Heart left ventricle (tissue), 13 donors: ENCODE results near the gene LGI1.

Source experiments
- CTCF ChIP-seq, 12 donors: fragments of 200-600 bp; sonication (generic) in 4 of 12; IDR thresholded peaks; one replicate each; pipeline versions ENCODE4 v1.5.0 to v1.8.0; 2018 to 2022; ENCODE audit warnings: antibody characterized with exemption in 12 of 12, mild to moderate bottlenecking in 5 of 12
- POLR2A ChIP-seq, 2 donors: fragments of 450-650 bp; IDR thresholded peaks; one replicate each; pipeline ENCODE4 v1.6.1; 2017; ENCODE audit warnings: antibody characterized with exemption in 2 of 2, mild to moderate bottlenecking in 2 of 2, moderate library complexity in 2 of 2
- donor health status: ischemic (EF 13 %, LVEDD 7.1; RV severe dilation, severe dysfunction).
- donor health status: DM: no; HTN: yes; CAD: no.
- donor health status: DM: no; HTN: no; CAD: no.
- donor health status: ischemic (EF 25% LVEDD 6.9; RV normal size, moderate dysfunction).
- donor health status: ischemic (EF 25% LVEDD 5.7; RV mildly dilated, moderate dysfunction).
- donor health status: ischemic (EF 35%, LVEDD 5.7; RV mildly dilated, moderate dysfunction).
- donor health status: nonischemic (EF 11% LVEDD 7.7; RV severe dilation, severe dysfunction).
- donor health status: DM: yes; HTN: yes; CAD: no.
- donor health status: PGD.
- donor health status: ischemic (EF 29% LVEDD 5.4; RV normal size, mild dysfunction).
- donor health status: nonischemic (EF 23%, LVEDD 6.1; RV moderate dilation, normal function).

- TF ChIP-seq POLR2A (IDR thresholded peaks at IDR 0.05) (no peak), CTCF (IDR thresholded peaks at IDR 0.05) (no peak)
Measured at GRCh38 chr10:93841961-93842360, 84.2 kb downstream of the LGI1 start.
